GM23338 (cell line): ENCODE measurements around the gene PLEKHM1. TPM values are rescaled to one million over a fixed set of nuclear protein-coding genes. Genes with fewer than 3 reads are reported as not detected.

Experiments
- ATAC-seq: fragments of 200-7000 bp; cut with Tn5 transposase; 3 replicates; pipeline ENCODE4 v1.9.1; 2020
- DNase-seq: peaks from one replicate; pipeline ENCODE4 v3.0.0-alpha.2; 2015; ENCODE audit warnings: low spot score
- H2AFZ ChIP-seq: fragments of 200-600 bp; sonication (generic); 2 replicates; pipeline ENCODE4 v1.8.0; 2016; ENCODE audit warnings: antibody characterized with exemption, mild to moderate bottlenecking, moderate library complexity
- H3F3A ChIP-seq: fragments of 200-600 bp; sonication (generic); replicated peaks from 2 replicates; pipeline ENCODE4 v1.8.0; 2017; ENCODE audit warnings: antibody characterized with exemption, mixed run types, low read depth
- H3K27ac ChIP-seq: fragments of 200-600 bp; sonication (generic); 2 replicates; pipeline ENCODE4 v1.6.1; 2016; ENCODE audit warnings: low read depth
- H3K27me3 ChIP-seq: fragments of 200-600 bp; sonication (generic); 2 replicates; pipeline ENCODE4 v1.8.0; 2016; ENCODE audit warnings: mild to moderate bottlenecking, mixed run types, moderate library complexity; ENCODE audit not compliant: insufficient read depth
- H3K36me3 ChIP-seq: fragments of 200-600 bp; sonication (generic); 2 replicates; pipeline ENCODE4 v1.8.0; 2016; ENCODE audit warnings: mild to moderate bottlenecking; ENCODE audit not compliant: insufficient read depth
- H3K4me1 ChIP-seq: fragments of 200-600 bp; sonication (generic); 2 replicates; pipeline ENCODE4 v1.8.0; 2016; ENCODE audit warnings: mild to moderate bottlenecking, moderate library complexity; ENCODE audit not compliant: insufficient read depth
- H3K4me2 ChIP-seq: fragments of 200-600 bp; sonication (generic); 2 replicates; pipeline ENCODE4 v1.7.1; 2017; ENCODE audit warnings: mixed run types
- H3K4me3 ChIP-seq: fragments of 200-600 bp; sonication (generic); 2 replicates; pipeline ENCODE4 v1.6.1; 2016; ENCODE audit warnings: mixed run types
- H3K79me2 ChIP-seq: fragments of 200-600 bp; sonication (generic); replicated peaks from 2 replicates; pipeline ENCODE4 v1.8.0; 2017; ENCODE audit warnings: mild to moderate bottlenecking; ENCODE audit not compliant: insufficient read depth
- H3K9me2 ChIP-seq: fragments of 200-600 bp; sonication (generic); 2 replicates; pipeline ENCODE4 v1.8.0; 2017; ENCODE audit not compliant: insufficient read depth
- H4K20me1 ChIP-seq: fragments of 200-600 bp; sonication (generic); replicated peaks from 2 replicates; pipeline ENCODE4 v1.8.0; 2017; ENCODE audit warnings: mild to moderate bottlenecking; ENCODE audit not compliant: insufficient read depth
- H3K27ac Mint-ChIP-seq: 2 replicates; pipeline ENCODE4 v1.8.0; 2020; ENCODE audit warnings: inconsistent platforms, mild to moderate bottlenecking, moderate library complexity, mixed read lengths
- H3K27me3 Mint-ChIP-seq: 3 replicates; pipeline ENCODE4 v1.8.0; 2022; ENCODE audit warnings: low read depth, mild to moderate bottlenecking, moderate library complexity, mixed read lengths, inconsistent platforms; ENCODE audit not compliant: insufficient read depth, poor library complexity
- H3K36me3 Mint-ChIP-seq: 3 replicates; pipeline ENCODE4 v1.8.0; 2021; ENCODE audit warnings: low read depth, mild to moderate bottlenecking, inconsistent platforms, moderate library complexity, mixed read lengths
- H3K4me1 Mint-ChIP-seq: 3 replicates; pipeline ENCODE4 v1.8.0; 2020; ENCODE audit warnings: mild to moderate bottlenecking, inconsistent platforms, mixed read lengths
- H3K4me3 Mint-ChIP-seq: 3 replicates; pipeline ENCODE4 v1.8.0; 2021; ENCODE audit warnings: moderate library complexity, mild to moderate bottlenecking, inconsistent platforms, mixed read lengths
- H3K9me3 Mint-ChIP-seq: 3 replicates; pipeline ENCODE4 v1.8.0; 2020; ENCODE audit warnings: moderate library complexity, mild to moderate bottlenecking, inconsistent platforms, mixed read lengths
- CREB1 ChIP-seq: fragments of 250-450 bp; sonication (Bioruptor Pico); IDR thresholded peaks from 2 replicates; pipeline ENCODE4 v1.5.0; 2020; ENCODE audit warnings: low read depth, mild to moderate bottlenecking, moderate library complexity
- EZH2 ChIP-seq: fragments of 200-600 bp; sonication (generic); IDR thresholded peaks from one replicate; pipeline ENCODE4 v1.8.0; 2017; ENCODE audit warnings: antibody characterized with exemption, mild to moderate bottlenecking, low read depth; ENCODE audit not compliant: unreplicated experiment
- EZH2phosphoT487 ChIP-seq: fragments of 200-600 bp; sonication (generic); IDR thresholded peaks from one replicate; pipeline ENCODE4 v1.8.1; 2018; ENCODE audit warnings: antibody characterized with exemption; ENCODE audit not compliant: unreplicated experiment
- JUNB ChIP-seq: IDR thresholded peaks from one replicate; pipeline ENCODE4 v1.6.1; 2016; ENCODE audit warnings: antibody characterized with exemption; ENCODE audit not compliant: unreplicated experiment
- NANOG ChIP-seq: IDR thresholded peaks from 2 replicates; pipeline ENCODE4 v1.6.1; 2016; ENCODE audit warnings: antibody characterized with exemption, borderline replicate concordance
- POLR2AphosphoS5 ChIP-seq: IDR thresholded peaks from 2 replicates; pipeline ENCODE4 v1.6.1; 2016; ENCODE audit warnings: antibody characterized with exemption, low read depth
- STAT1 ChIP-seq: IDR thresholded peaks from one replicate; pipeline ENCODE4 v1.6.1; 2016; ENCODE audit warnings: antibody characterized with exemption; ENCODE audit not compliant: unreplicated experiment
- ZNF114 ChIP-seq: fragments of 250-450 bp; sonication (Bioruptor Pico); IDR thresholded peaks from 2 replicates; pipeline ENCODE4 v1.5.0; 2020; ENCODE audit warnings: mild to moderate bottlenecking, moderate library complexity
- ZNF331 ChIP-seq: fragments of 250-450 bp; sonication (Bioruptor Pico); IDR thresholded peaks from 2 replicates; pipeline ENCODE4 v1.5.0; 2020; ENCODE audit warnings: low read depth, mild to moderate bottlenecking, moderate library complexity
- polyA plus RNA-seq: library from polyadenylated mRNA; unstranded; fragments of >200 nt; fragmentation: Nextera tagmentation; extraction: Ambion mirVana; gene quantifications from 2 replicates; pipeline ENCODE4 v1.2.1, GENCODE V29; 2016
- total RNA-seq: library from RNA; depleted of rRNA; stranded (reverse); fragments of >200 nt; shearing (Covaris generic); gene quantifications from 2 replicates; pipeline ENCODE4 v1.2.3, GENCODE V29; 2014
- TF ChIP-seq, protein P1 (sequence below): IDR thresholded peaks from one replicate; pipeline ENCODE4 v1.6.1; 2018; ENCODE audit warnings: antibody characterized with exemption; ENCODE audit not compliant: unreplicated experiment
- TF ChIP-seq, protein P2 (sequence below): IDR thresholded peaks from 2 replicates; pipeline ENCODE4 v1.6.1; 2016; ENCODE audit warnings: antibody characterized with exemption
- TF ChIP-seq, protein P3 (sequence below), 2 experiments: fragments of 200-600 bp in 1 of 2; sonication (generic) in 1 of 2; conservative IDR thresholded peaks; 2 replicates each; pipeline versions ENCODE4 v1.5.1 to v1.6.1; 2016 to 2017; ENCODE audit warnings: antibody characterized with exemption in 2 of 2, low read depth in 2 of 2, mild to moderate bottlenecking in 2 of 2, moderate library complexity in 1 of 2
- TF ChIP-seq, protein P4 (sequence below): fragments of 250-450 bp; sonication (Bioruptor Pico); IDR thresholded peaks from 2 replicates; pipeline ENCODE4 v1.5.0; 2020; ENCODE audit warnings: mild to moderate bottlenecking, moderate library complexity

The PLEKHM1 gene
- total and polyA plus RNA-seq, 2 experiments from 2014 or later, result 4.4 to 17.9 TPM

DNA sequence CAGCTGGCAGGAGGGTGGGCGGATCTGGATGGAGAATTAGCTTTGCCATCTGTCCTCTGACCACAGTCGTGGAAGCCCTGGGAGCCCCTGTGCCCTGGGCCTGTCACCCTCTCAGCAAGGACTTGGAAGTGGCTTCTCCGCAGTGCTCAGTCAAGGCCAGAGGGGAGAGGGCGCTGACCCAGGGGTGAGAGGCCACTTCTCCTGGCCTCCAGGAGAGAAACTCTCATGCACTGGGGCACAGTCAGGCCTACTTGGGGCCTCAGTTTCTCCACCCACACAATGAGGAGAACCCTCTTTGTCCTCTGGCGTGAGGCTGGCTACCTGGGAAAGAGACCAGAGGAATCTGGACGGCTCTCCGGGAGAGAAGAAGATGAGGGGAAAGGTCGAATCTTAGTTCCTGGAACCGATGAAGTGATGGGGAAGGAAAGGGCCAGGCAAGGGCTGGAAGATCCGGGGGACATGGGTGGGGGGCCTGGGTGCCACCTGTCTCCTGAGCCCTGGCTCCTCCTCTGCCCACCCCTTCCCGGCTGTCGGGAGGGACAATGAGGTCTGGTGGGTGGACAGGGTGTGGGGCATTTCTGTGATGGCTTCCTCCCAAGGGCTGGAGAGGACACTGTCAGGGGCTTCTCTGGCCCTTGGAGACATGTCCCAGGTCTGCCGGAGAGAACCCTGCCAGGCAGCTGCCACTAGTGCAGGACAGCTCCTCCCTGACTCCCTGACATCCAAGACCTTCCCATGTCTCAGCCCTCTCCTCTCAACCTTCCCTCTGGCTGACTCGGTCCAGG lies 48.8 kb downstream of the PLEKHM1 start:
- H3K27ac ChIP-seq, result no peak overlapping the region
- ATAC-seq (no peak), DNase-seq (no peak)
- TF ChIP-seq EZH2, result no peak
- TF ChIP-seq, protein P1, sequence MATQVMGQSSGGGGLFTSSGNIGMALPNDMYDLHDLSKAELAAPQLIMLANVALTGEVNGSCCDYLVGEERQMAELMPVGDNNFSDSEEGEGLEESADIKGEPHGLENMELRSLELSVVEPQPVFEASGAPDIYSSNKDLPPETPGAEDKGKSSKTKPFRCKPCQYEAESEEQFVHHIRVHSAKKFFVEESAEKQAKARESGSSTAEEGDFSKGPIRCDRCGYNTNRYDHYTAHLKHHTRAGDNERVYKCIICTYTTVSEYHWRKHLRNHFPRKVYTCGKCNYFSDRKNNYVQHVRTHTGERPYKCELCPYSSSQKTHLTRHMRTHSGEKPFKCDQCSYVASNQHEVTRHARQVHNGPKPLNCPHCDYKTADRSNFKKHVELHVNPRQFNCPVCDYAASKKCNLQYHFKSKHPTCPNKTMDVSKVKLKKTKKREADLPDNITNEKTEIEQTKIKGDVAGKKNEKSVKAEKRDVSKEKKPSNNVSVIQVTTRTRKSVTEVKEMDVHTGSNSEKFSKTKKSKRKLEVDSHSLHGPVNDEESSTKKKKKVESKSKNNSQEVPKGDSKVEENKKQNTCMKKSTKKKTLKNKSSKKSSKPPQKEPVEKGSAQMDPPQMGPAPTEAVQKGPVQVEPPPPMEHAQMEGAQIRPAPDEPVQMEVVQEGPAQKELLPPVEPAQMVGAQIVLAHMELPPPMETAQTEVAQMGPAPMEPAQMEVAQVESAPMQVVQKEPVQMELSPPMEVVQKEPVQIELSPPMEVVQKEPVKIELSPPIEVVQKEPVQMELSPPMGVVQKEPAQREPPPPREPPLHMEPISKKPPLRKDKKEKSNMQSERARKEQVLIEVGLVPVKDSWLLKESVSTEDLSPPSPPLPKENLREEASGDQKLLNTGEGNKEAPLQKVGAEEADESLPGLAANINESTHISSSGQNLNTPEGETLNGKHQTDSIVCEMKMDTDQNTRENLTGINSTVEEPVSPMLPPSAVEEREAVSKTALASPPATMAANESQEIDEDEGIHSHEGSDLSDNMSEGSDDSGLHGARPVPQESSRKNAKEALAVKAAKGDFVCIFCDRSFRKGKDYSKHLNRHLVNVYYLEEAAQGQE, result no peak
- TF ChIP-seq, protein P2, sequence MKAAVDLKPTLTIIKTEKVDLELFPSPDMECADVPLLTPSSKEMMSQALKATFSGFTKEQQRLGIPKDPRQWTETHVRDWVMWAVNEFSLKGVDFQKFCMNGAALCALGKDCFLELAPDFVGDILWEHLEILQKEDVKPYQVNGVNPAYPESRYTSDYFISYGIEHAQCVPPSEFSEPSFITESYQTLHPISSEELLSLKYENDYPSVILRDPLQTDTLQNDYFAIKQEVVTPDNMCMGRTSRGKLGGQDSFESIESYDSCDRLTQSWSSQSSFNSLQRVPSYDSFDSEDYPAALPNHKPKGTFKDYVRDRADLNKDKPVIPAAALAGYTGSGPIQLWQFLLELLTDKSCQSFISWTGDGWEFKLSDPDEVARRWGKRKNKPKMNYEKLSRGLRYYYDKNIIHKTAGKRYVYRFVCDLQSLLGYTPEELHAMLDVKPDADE, result no peak
- TF ChIP-seq, protein P3, sequence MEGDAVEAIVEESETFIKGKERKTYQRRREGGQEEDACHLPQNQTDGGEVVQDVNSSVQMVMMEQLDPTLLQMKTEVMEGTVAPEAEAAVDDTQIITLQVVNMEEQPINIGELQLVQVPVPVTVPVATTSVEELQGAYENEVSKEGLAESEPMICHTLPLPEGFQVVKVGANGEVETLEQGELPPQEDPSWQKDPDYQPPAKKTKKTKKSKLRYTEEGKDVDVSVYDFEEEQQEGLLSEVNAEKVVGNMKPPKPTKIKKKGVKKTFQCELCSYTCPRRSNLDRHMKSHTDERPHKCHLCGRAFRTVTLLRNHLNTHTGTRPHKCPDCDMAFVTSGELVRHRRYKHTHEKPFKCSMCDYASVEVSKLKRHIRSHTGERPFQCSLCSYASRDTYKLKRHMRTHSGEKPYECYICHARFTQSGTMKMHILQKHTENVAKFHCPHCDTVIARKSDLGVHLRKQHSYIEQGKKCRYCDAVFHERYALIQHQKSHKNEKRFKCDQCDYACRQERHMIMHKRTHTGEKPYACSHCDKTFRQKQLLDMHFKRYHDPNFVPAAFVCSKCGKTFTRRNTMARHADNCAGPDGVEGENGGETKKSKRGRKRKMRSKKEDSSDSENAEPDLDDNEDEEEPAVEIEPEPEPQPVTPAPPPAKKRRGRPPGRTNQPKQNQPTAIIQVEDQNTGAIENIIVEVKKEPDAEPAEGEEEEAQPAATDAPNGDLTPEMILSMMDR (conservative IDR thresholded peaks at IDR 0.05; ENCODE audit: low read depth in 2 of 2), result no peak
- no peak for TF ChIP-seq JUNB
- no peak for TF ChIP-seq EZH2phosphoT487
- no peak for TF ChIP-seq ZNF331 (CRISPR knock-in tag)
- no peak for TF ChIP-seq POLR2AphosphoS5
- TF ChIP-seq STAT1, result no peak
- no peak for TF ChIP-seq CREB1 (CRISPR knock-in tag)
- TF ChIP-seq NANOG, result no peak
- TF ChIP-seq, protein P4, sequence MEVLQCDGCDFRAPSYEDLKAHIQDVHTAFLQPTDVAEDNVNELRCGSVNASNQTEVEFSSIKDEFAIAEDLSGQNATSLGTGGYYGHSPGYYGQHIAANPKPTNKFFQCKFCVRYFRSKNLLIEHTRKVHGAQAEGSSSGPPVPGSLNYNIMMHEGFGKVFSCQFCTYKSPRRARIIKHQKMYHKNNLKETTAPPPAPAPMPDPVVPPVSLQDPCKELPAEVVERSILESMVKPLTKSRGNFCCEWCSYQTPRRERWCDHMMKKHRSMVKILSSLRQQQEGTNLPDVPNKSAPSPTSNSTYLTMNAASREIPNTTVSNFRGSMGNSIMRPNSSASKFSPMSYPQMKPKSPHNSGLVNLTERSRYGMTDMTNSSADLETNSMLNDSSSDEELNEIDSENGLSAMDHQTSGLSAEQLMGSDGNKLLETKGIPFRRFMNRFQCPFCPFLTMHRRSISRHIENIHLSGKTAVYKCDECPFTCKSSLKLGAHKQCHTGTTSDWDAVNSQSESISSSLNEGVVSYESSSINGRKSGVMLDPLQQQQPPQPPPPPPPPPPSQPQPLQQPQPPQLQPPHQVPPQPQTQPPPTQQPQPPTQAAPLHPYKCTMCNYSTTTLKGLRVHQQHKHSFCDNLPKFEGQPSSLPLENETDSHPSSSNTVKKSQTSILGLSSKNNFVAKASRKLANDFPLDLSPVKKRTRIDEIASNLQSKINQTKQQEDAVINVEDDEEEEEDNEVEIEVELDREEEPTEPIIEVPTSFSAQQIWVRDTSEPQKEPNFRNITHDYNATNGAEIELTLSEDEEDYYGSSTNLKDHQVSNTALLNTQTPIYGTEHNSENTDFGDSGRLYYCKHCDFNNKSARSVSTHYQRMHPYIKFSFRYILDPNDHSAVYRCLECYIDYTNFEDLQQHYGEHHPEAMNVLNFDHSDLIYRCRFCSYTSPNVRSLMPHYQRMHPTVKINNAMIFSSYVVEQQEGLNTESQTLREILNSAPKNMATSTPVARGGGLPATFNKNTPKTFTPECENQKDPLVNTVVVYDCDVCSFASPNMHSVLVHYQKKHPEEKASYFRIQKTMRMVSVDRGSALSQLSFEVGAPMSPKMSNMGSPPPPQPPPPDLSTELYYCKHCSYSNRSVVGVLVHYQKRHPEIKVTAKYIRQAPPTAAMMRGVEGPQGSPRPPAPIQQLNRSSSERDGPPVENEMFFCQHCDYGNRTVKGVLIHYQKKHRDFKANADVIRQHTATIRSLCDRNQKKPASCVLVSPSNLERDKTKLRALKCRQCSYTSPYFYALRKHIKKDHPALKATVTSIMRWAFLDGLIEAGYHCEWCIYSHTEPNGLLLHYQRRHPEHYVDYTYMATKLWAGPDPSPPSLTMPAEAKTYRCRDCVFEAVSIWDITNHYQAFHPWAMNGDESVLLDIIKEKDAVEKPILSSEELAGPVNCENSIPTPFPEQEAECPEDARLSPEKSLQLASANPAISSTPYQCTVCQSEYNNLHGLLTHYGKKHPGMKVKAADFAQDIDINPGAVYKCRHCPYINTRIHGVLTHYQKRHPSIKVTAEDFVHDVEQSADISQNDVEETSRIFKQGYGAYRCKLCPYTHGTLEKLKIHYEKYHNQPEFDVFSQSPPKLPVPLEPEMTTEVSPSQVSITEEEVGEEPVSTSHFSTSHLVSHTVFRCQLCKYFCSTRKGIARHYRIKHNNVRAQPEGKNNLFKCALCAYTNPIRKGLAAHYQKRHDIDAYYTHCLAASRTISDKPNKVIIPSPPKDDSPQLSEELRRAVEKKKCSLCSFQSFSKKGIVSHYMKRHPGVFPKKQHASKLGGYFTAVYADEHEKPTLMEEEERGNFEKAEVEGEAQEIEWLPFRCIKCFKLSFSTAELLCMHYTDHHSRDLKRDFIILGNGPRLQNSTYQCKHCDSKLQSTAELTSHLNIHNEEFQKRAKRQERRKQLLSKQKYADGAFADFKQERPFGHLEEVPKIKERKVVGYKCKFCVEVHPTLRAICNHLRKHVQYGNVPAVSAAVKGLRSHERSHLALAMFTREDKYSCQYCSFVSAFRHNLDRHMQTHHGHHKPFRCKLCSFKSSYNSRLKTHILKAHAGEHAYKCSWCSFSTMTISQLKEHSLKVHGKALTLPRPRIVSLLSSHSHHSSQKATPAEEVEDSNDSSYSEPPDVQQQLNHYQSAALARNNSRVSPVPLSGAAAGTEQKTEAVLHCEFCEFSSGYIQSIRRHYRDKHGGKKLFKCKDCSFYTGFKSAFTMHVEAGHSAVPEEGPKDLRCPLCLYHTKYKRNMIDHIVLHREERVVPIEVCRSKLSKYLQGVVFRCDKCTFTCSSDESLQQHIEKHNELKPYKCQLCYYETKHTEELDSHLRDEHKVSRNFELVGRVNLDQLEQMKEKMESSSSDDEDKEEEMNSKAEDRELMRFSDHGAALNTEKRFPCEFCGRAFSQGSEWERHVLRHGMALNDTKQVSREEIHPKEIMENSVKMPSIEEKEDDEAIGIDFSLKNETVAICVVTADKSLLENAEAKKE (CRISPR knock-in tag), result no peak
- no peak for TF ChIP-seq ZNF114 (CRISPR knock-in tag)
- Mint-ChIP-seq H3K27me3 (peaks cover 8% of the 10 kb centered on the region), H3K27ac (no peak overlapping the region), H3K36me3 (no peaks in the 10 kb centered on the region), H3K4me3 (no peak overlapping the region), H3K4me1 (peaks cover 23% of the 10 kb centered on the region), H3K9me3 (no peaks in the 10 kb centered on the region)
- H3K27me3 ChIP-seq, result no peaks in the 10 kb centered on the region
- H2AFZ ChIP-seq, result no peak overlapping the region
- no peak overlapping the region for H3K4me2 ChIP-seq
- no peaks in the 10 kb centered on the region for H4K20me1 ChIP-seq
- no peaks in the 10 kb centered on the region for H3K36me3 ChIP-seq
- H3F3A ChIP-seq, result no peaks in the 10 kb centered on the region
- peaks cover 3% of the 10 kb centered on the region; the same call in 1 of the 2 replicates for H3K4me1 ChIP-seq
- H3K9me2 ChIP-seq, result no peaks in the 10 kb centered on the region
- H3K79me2 ChIP-seq, result no peaks in the 10 kb centered on the region
- no peak overlapping the region for H3K4me3 ChIP-seq
